Measurements from ENCODE around the gene MYO9B.

DNA sequence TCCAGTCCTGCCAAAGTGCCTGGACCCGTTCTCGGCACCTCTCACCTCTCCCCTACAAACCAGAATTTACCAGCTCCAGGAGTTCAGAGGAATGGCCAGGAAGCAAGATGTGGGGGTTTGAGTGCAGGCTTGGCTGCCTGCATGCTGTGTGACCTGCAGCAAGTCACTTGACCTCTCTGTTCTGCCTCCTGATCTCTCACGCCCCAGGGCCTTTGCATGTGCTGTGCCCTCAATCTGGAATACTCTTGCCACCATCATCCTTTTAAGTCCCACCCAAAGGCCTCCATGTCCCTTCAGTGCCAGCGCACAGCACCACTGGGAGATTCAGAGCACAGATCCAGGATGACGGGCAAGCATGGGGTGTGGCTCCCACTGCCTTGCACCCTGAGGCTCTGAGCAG is 43.4 kb downstream of the MYO9B start:
- TF ChIP-seq TAF1 (IDR thresholded peaks at IDR 0.05; ENCODE audit: borderline replicate concordance, insufficient read depth, low read length) (no peak), POLR2AphosphoS5 (IDR thresholded peaks at IDR 0.05; ENCODE audit: low read depth, low read length) (no peak)
